B cell (primary cell): ENCODE measurements around the gene AAK1. TPM values are rescaled to one million over a fixed set of nuclear protein-coding genes. Genes with fewer than 3 reads are reported as not detected.

ENCODE experiments used
- ATAC-seq: fragments of 200-7000 bp; cut with Tn5 transposase; one replicate; pipeline ENCODE4 v1.10.0; 2021; ENCODE audit warnings: low read depth, mild to moderate bottlenecking, moderate number of reproducible peaks, moderate library complexity
- CTCF ChIA-PET: fragments of 350-600 bp; sonication (Branson Sonifier 250); formaldehyde crosslinking; loops from one replicate; lab custom pipeline; 2021; ENCODE audit warnings: antibody characterized with exemption, inconsistent platforms; lab: Charles Lee
- POLR2A ChIA-PET: fragments of 350-600 bp; sonication (Branson Sonifier 250); formaldehyde crosslinking; loops from one replicate; lab custom pipeline; 2021; ENCODE audit warnings: antibody characterized with exemption; lab: Charles Lee
- DNase-seq: peaks from one replicate; pipeline ENCODE4 v3.0.0; 2013
- H2AFZ ChIP-seq: 2 replicates; pipeline ENCODE4 v1.6.1; 2012; ENCODE audit warnings: mild to moderate bottlenecking, low read depth, low read length; ENCODE audit not compliant: insufficient read depth, poor library complexity, severe bottlenecking
- H3K27ac ChIP-seq, 2 donors: 1 replicate in 1 of 2; 2 replicates in 1 of 2; pipeline ENCODE4 v1.5.1; 2012 to 2013; ENCODE audit warnings: low read length in 2 of 2, mild to moderate bottlenecking in 2 of 2, moderate library complexity in 1 of 2
- H3K27me3 ChIP-seq, 4 experiments: fragments of 200-600 bp in 1 of 4; sonication (generic) in 1 of 4; replicated peaks in 1 of 4; 1 replicate in 2 of 4; 2 replicates in 2 of 4; pipeline versions ENCODE4 v1.6.1 to v1.7.0; 2013 to 2016; ENCODE audit warnings: low read length in 3 of 4, mild to moderate bottlenecking in 2 of 4, mixed read lengths in 1 of 4, moderate library complexity in 1 of 4; ENCODE audit not compliant: insufficient read depth in 4 of 4, control insufficient read depth in 3 of 4; ENCODE audit errors: control extremely low read depth in 1 of 4
- H3K36me3 ChIP-seq, 2 experiments: replicated peaks in 1 of 2; 1 replicate in 1 of 2; 2 replicates in 1 of 2; pipeline versions ENCODE4 v1.6.1 to v1.7.1; 2013; ENCODE audit warnings: low read length in 1 of 2; ENCODE audit not compliant: insufficient read depth in 2 of 2, control insufficient read depth in 1 of 2; ENCODE audit errors: control extremely low read depth in 1 of 2, extremely low read depth in 1 of 2
- H3K4me1 ChIP-seq, 2 donors: fragments of 200-600 bp in 1 of 2; sonication (generic) in 1 of 2; 1 replicate in 1 of 2; 2 replicates in 1 of 2; pipeline versions ENCODE4 v1.5.1 to v1.6.1; 2013 to 2017; ENCODE audit warnings: low read length in 2 of 2; ENCODE audit not compliant: control insufficient read depth in 2 of 2, insufficient read depth in 2 of 2
- H3K4me2 ChIP-seq: replicated peaks from 2 replicates; pipeline ENCODE3; 2012; ENCODE audit warnings: mild to moderate bottlenecking, low read depth, low read length; ENCODE audit not compliant: poor library complexity, severe bottlenecking
- H3K4me3 ChIP-seq, 5 experiments: fragments of 200-600 bp in 1 of 5; sonication (generic) in 1 of 5; 1 replicate in 3 of 5; 2 replicates in 2 of 5; pipeline versions ENCODE4 v1.5.1 to v1.7.0; 2011 to 2016; ENCODE audit warnings: low read length in 4 of 5, mild to moderate bottlenecking in 4 of 5, low read depth in 2 of 5, control low read depth in 1 of 5, moderate library complexity in 1 of 5; ENCODE audit not compliant: insufficient read depth in 1 of 5; ENCODE audit errors: control extremely low read depth in 1 of 5, extremely low read depth in 1 of 5
- H3K79me2 ChIP-seq: fragments of 200-600 bp; sonication (generic); one replicate; pipeline ENCODE4 v1.6.0; 2016; ENCODE audit warnings: low read length; ENCODE audit not compliant: control insufficient read depth, insufficient read depth
- H3K9ac ChIP-seq: fragments of 200-600 bp; sonication (generic); 2 replicates; pipeline ENCODE4 v1.6.1; 2017; ENCODE audit warnings: mild to moderate bottlenecking, low read length, moderate library complexity
- H3K9me3 ChIP-seq, 3 donors: one replicate each; pipeline versions ENCODE4 v1.6.1 to v1.7.1; 2013; ENCODE audit warnings: low read length in 2 of 3; ENCODE audit not compliant: control insufficient read depth in 2 of 3, insufficient read depth in 1 of 3; ENCODE audit errors: control extremely low read depth in 1 of 3
- H4K20me1 ChIP-seq: 2 replicates; pipeline ENCODE4 v1.6.0; 2012; ENCODE audit warnings: mild to moderate bottlenecking, low read length; ENCODE audit not compliant: insufficient read depth, control insufficient read depth, poor library complexity, severe bottlenecking
- H3K27ac Mint-ChIP-seq: one replicate; pipeline ENCODE4 v1.8.0; 2021; ENCODE audit warnings: mixed read lengths
- H3K27me3 Mint-ChIP-seq: one replicate; pipeline ENCODE4 v1.8.0; 2021; ENCODE audit warnings: mixed read lengths
- H3K4me1 Mint-ChIP-seq: one replicate; pipeline ENCODE4 v1.8.0; 2021; ENCODE audit warnings: mixed read lengths
- H3K4me3 Mint-ChIP-seq: one replicate; pipeline ENCODE4 v1.8.0; 2021; ENCODE audit warnings: mixed read lengths
- H3K9me3 Mint-ChIP-seq: one replicate; pipeline ENCODE4 v1.8.0; 2022; ENCODE audit warnings: mixed read lengths; ENCODE audit not compliant: insufficient read depth
- CTCF ChIP-seq: fragments of 200-600 bp; IDR thresholded peaks from one replicate; pipeline ENCODE4 v1.8.0; 2022; ENCODE audit warnings: antibody characterized with exemption, mild to moderate bottlenecking
- EZH2 ChIP-seq: IDR thresholded peaks from 2 replicates; pipeline ENCODE4 v1.6.1; 2012; ENCODE audit warnings: borderline replicate concordance, low read depth, mild to moderate bottlenecking, moderate library complexity, low read length; ENCODE audit not compliant: insufficient read depth, poor library complexity, severe bottlenecking
- WGBS: methylation state at CpG from one replicate; pipeline ENCODE4 v1.1.5; 2013; ENCODE audit warnings: missing lambda C conversion rate; ENCODE audit not compliant: insufficient coverage; 5-methylcytosine and 5-hydroxymethylcytosine counted together
- intact Hi-C: fragments of 100-400 bp; cut with micrococcal nuclease; formaldehyde crosslinking; loops from one replicate; pipeline ENCODE4 v1.10.0; 2022
- polyA plus RNA-seq: library from polyadenylated mRNA; depleted of rRNA; stranded (reverse); fragments of >200 nt; gene quantifications from 2 replicates; pipeline ENCODE4 v1.2.3, GENCODE V29; 2012
- total RNA-seq, 2 donors: library from RNA; stranded (reverse); fragments of 120-200 nt in 1 of 2; gene quantifications; 1 replicate in 1 of 2; 2 replicates in 1 of 2; pipeline versions ENCODE4 v1.2.3 to v1.2.4, GENCODE V29; 2013 to 2022

The AAK1 gene
- total and polyA plus RNA-seq, 2 donors (not counting 1 experiment from before 2014, with no cell fraction given), result 2.4 to 7.2 TPM

GRCh38 chr2:69483024-69483423 is 160.5 kb downstream of the AAK1 start:
- no peak overlapping the region for H2AFZ ChIP-seq
- ChIA-PET CTCF (no interaction called here), POLR2A (no interaction called here)
- no peaks in the 10 kb centered on the region for H3K27me3 ChIP-seq
- DNase-seq (no peak), ATAC-seq (no peak)
- H3K9me3 ChIP-seq, result no peaks in the 10 kb centered on the region
- H3K4me3 ChIP-seq, result no peak overlapping the region
- Mint-ChIP-seq H3K27me3 (no peaks in the 10 kb centered on the region), H3K9me3 (no peaks in the 10 kb centered on the region), H3K4me1 (peaks cover 9% of the 10 kb centered on the region), H3K4me3 (no peak overlapping the region), H3K27ac (no peak overlapping the region)
- WGBS, result no CpG with 5 or more reads among the region's 4 CpGs
- no peaks in the 10 kb centered on the region for H4K20me1 ChIP-seq
- intact Hi-C loops, result no loop called here
- H3K4me2 ChIP-seq, result no peak overlapping the region
- no peak overlapping the region for H3K9ac ChIP-seq
- no peaks in the 10 kb centered on the region for H3K4me1 ChIP-seq
- no peaks in the 10 kb centered on the region for H3K79me2 ChIP-seq
- no peaks in the 10 kb centered on the region for H3K36me3 ChIP-seq
- TF ChIP-seq EZH2 (no peak), CTCF (no peak)
- no peak overlapping the region for H3K27ac ChIP-seq

GRCh38 chr2:69482471-69482870 is 161.1 kb downstream of the AAK1 start:
- H3K4me1 Mint-ChIP-seq, result peaks cover 15% of the 10 kb centered on the region
- WGBS, result 100% methylated on average over 2 of the region's 3 CpGs
- no peak overlapping the region for H3K27ac ChIP-seq
- no peak overlapping the region for H3K4me2 ChIP-seq
- ATAC-seq, result peak; percentile 56
- CTCF ChIA-PET, result no interaction called here
- H3K27ac Mint-ChIP-seq, result no peak overlapping the region
- no peak overlapping the region for H3K4me3 ChIP-seq
- no peaks in the 10 kb centered on the region for H4K20me1 ChIP-seq
- H3K4me3 Mint-ChIP-seq, result no peak overlapping the region
- POLR2A ChIA-PET, result no interaction called here
- H3K4me1 ChIP-seq, result no peaks in the 10 kb centered on the region
- H2AFZ ChIP-seq, result no peak overlapping the region
- no peaks in the 10 kb centered on the region for H3K36me3 ChIP-seq
- no peak for TF ChIP-seq CTCF
- no peak for TF ChIP-seq EZH2
- peak; percentile 21 for DNase-seq
- H3K79me2 ChIP-seq, result no peaks in the 10 kb centered on the region
- no peaks in the 10 kb centered on the region for H3K27me3 ChIP-seq
- no peaks in the 10 kb centered on the region for H3K27me3 Mint-ChIP-seq
- no peaks in the 10 kb centered on the region for H3K9me3 ChIP-seq
- no peak overlapping the region for H3K9ac ChIP-seq
- intact Hi-C loops, result no loop called here
- no peaks in the 10 kb centered on the region for H3K9me3 Mint-ChIP-seq
